ENCODE results near the gene TRAPPC2L.
A peak's percentile ranks its signal among the peaks of the same experiment; 100 is the strongest.
"Not testable (repeated sequence)": the region's sequence is repeated elsewhere in the genome, so short reads cannot be mapped to it uniquely, and the experiment has no call there.

The TRAPPC2L gene

GRCh38 chr16:88888461-88889387 lies 31.8 kb downstream of the TRAPPC2L start:
- no peak for DNase-seq (ENCODE audit: low spot score)
- no peak overlapping the region for H3K27ac ChIP-seq (replicated peaks; ENCODE audit: low read length)
- H3K18ac ChIP-seq (ENCODE audit: low read length): peak overlapping the region; percentile 59

GRCh38 chr16:88889702-88890352 lies 32.9 kb downstream of the TRAPPC2L start:
- H3K4me1 ChIP-seq (ENCODE audit: control insufficient read depth in 2 of 2, insufficient read depth in 1 of 2, low read depth in 1 of 2, low read length in 2 of 2); H3K27me3 ChIP-seq (ENCODE audit: control insufficient read depth in 3 of 3, insufficient read depth in 3 of 3, low read depth in 1 of 3, low read length in 3 of 3); DNase-seq (ENCODE audit: low spot score); H3K9me3 ChIP-seq (replicated peaks in 1 of 2; ENCODE audit: control insufficient read depth in 2 of 2, insufficient read depth in 1 of 2, low read depth in 1 of 2, low read length in 2 of 2); H3K36me3 ChIP-seq (replicated peaks in 1 of 2; ENCODE audit: control insufficient read depth in 2 of 2, insufficient read depth in 2 of 2, low read length in 2 of 2); H3K18ac ChIP-seq (ENCODE audit: low read length); H2AK5ac ChIP-seq (ENCODE audit: low read depth, low read length); H2AFZ ChIP-seq (ENCODE audit: low read length); H3K27ac ChIP-seq (replicated peaks; ENCODE audit: low read length); H2BK12ac ChIP-seq (ENCODE audit: low read length); H3K4me3 ChIP-seq (ENCODE audit: low read length in 2 of 2); H2BK5ac ChIP-seq (ENCODE audit: low read length); H3K4me2 ChIP-seq (ENCODE audit: insufficient read depth, low read length, poor library complexity, severe bottlenecking); H3K4ac ChIP-seq (ENCODE audit: low read length); H3K79me1 ChIP-seq (ENCODE audit: low read depth, low read length); H4K8ac ChIP-seq (ENCODE audit: low read depth, low read length); H2BK15ac ChIP-seq (ENCODE audit: low read length); H3K9ac ChIP-seq (ENCODE audit: low read depth, low read length, poor library complexity); H2BK120ac ChIP-seq (ENCODE audit: low read depth, low read length): not testable (repeated sequence)
- Histone ChIP-seq H3K23ac (ENCODE audit: low read depth, low read length, poor library complexity) (peak overlapping the region; percentile 17), H4K91ac (ENCODE audit: low read depth, low read length, poor library complexity) (peak overlapping the region; percentile 72), H3K14ac (ENCODE audit: low read length) (peak overlapping the region; percentile 21)
- WGBS, 2 donors (ENCODE audit: extremely low coverage in 2 of 2, insufficient read length in 2 of 2, insufficient replicate concordance in 1 of 2): no CpG with 5 or more reads among the region's 48 CpGs

More at GRCh38 chr16:88888461-88889387, 31.8 kb downstream of the TRAPPC2L start:
- Histone ChIP-seq H3K27me3 (ENCODE audit: control insufficient read depth in 3 of 3, insufficient read depth in 3 of 3, low read depth in 1 of 3, low read length in 3 of 3) (no peaks in the 10 kb centered on the region), H4K8ac (ENCODE audit: low read depth, low read length) (no peak overlapping the region), H3K4me1 (ENCODE audit: control insufficient read depth in 2 of 2, insufficient read depth in 1 of 2, low read depth in 1 of 2, low read length in 2 of 2) (no peaks in the 10 kb centered on the region), H3K9ac (ENCODE audit: low read depth, low read length, poor library complexity) (no peak overlapping the region), H4K91ac (ENCODE audit: low read depth, low read length, poor library complexity) (no peak overlapping the region), H3K23ac (ENCODE audit: low read depth, low read length, poor library complexity) (no peak overlapping the region), H3K4ac (ENCODE audit: low read length) (no peak overlapping the region), H2BK12ac (ENCODE audit: low read length) (no peak overlapping the region), H3K14ac (ENCODE audit: low read length) (no peak overlapping the region), H3K79me1 (ENCODE audit: low read depth, low read length) (peaks cover 4% of the 10 kb centered on the region), H3K9me3 (replicated peaks in 1 of 2; ENCODE audit: control insufficient read depth in 2 of 2, insufficient read depth in 1 of 2, low read depth in 1 of 2, low read length in 2 of 2) (peaks cover 0 to 4% of the 10 kb centered on the region in 2 donors), H2AFZ (ENCODE audit: low read length) (no peak overlapping the region), H3K4me2 (ENCODE audit: insufficient read depth, low read length, poor library complexity, severe bottlenecking) (no peak overlapping the region), H3K36me3 (replicated peaks in 1 of 2; ENCODE audit: control insufficient read depth in 2 of 2, insufficient read depth in 2 of 2, low read length in 2 of 2) (no peaks in the 10 kb centered on the region), H2AK5ac (ENCODE audit: low read depth, low read length) (peak overlapping the region; percentile 81), H2BK120ac (ENCODE audit: low read depth, low read length) (no peak overlapping the region), H3K4me3 (ENCODE audit: low read length in 2 of 2) (no peak overlapping the region), H2BK5ac (ENCODE audit: low read length) (no peak overlapping the region), H2BK15ac (ENCODE audit: low read length) (no peak overlapping the region)
- WGBS, 2 donors (ENCODE audit: extremely low coverage in 2 of 2, insufficient read length in 2 of 2, insufficient replicate concordance in 1 of 2): no CpG with 5 or more reads among the region's 30 CpGs

GRCh38 chr16:88891083-88891482 lies 34.2 kb downstream of the TRAPPC2L start:
- H3K79me1 ChIP-seq (ENCODE audit: low read depth, low read length): peaks cover 4% of the 10 kb centered on the region
- H3K4me3 ChIP-seq (ENCODE audit: low read length in 2 of 2): no peak overlapping the region
- DNase-seq (ENCODE audit: low spot score): no peak
- H3K18ac ChIP-seq (ENCODE audit: low read length): no peak overlapping the region
- H3K9ac ChIP-seq (ENCODE audit: low read depth, low read length, poor library complexity): peak overlapping the region; percentile 60
- WGBS, 2 donors (ENCODE audit: extremely low coverage in 2 of 2, insufficient read length in 2 of 2, insufficient replicate concordance in 1 of 2): no CpG with 5 or more reads among the region's 16 CpGs
- no peak overlapping the region for H4K8ac ChIP-seq (ENCODE audit: low read depth, low read length)
- H2BK12ac ChIP-seq (ENCODE audit: low read length): peak overlapping the region; percentile 84
- H4K91ac ChIP-seq (ENCODE audit: low read depth, low read length, poor library complexity): no peak overlapping the region
- peaks cover 0 to 4% (median 0%) of the 10 kb centered on the region in 3 experiments for H3K27me3 ChIP-seq (ENCODE audit: control insufficient read depth in 3 of 3, insufficient read depth in 3 of 3, low read depth in 1 of 3, low read length in 3 of 3)
- no peak overlapping the region for H3K14ac ChIP-seq (ENCODE audit: low read length)
- no peak overlapping the region for H2BK120ac ChIP-seq (ENCODE audit: low read depth, low read length)
- H3K4me2 ChIP-seq (ENCODE audit: insufficient read depth, low read length, poor library complexity, severe bottlenecking): no peak overlapping the region
- peak overlapping the region; percentile 47 for H3K23ac ChIP-seq (ENCODE audit: low read depth, low read length, poor library complexity)
- no peak overlapping the region for H2AFZ ChIP-seq (ENCODE audit: low read length)
- H3K4ac ChIP-seq (ENCODE audit: low read length): no peak overlapping the region
- no peak overlapping the region for H3K27ac ChIP-seq (replicated peaks; ENCODE audit: low read length)
- H3K36me3 ChIP-seq (replicated peaks in 1 of 2; ENCODE audit: control insufficient read depth in 2 of 2, insufficient read depth in 2 of 2, low read length in 2 of 2): no peaks in the 10 kb centered on the region
- H2BK5ac ChIP-seq (ENCODE audit: low read length): no peak overlapping the region
- H3K4me1 ChIP-seq (ENCODE audit: control insufficient read depth in 2 of 2, insufficient read depth in 1 of 2, low read depth in 1 of 2, low read length in 2 of 2): no peaks in the 10 kb centered on the region
- H2BK15ac ChIP-seq (ENCODE audit: low read length): no peak overlapping the region
- H2AK5ac ChIP-seq (ENCODE audit: low read depth, low read length): no peak overlapping the region
- H3K9me3 ChIP-seq (replicated peaks in 1 of 2; ENCODE audit: control insufficient read depth in 2 of 2, insufficient read depth in 1 of 2, low read depth in 1 of 2, low read length in 2 of 2): peaks cover 0 to 4% of the 10 kb centered on the region in 2 donors

GRCh38 chr16:88892065-88892464 lies 35.1 kb downstream of the TRAPPC2L start:
- H3K23ac ChIP-seq (ENCODE audit: low read depth, low read length, poor library complexity): peak overlapping the region; percentile 8
- H3K18ac ChIP-seq (ENCODE audit: low read length): peak overlapping the region; percentile 38
- peak overlapping the region; percentile 48 for H4K8ac ChIP-seq (ENCODE audit: low read depth, low read length)
- H2BK120ac ChIP-seq (ENCODE audit: low read depth, low read length): no peak overlapping the region
- H2AK5ac ChIP-seq (ENCODE audit: low read depth, low read length): no peak overlapping the region
- no peak overlapping the region for H2BK5ac ChIP-seq (ENCODE audit: low read length)
- no peak for DNase-seq (ENCODE audit: low spot score)
- H2AFZ ChIP-seq (ENCODE audit: low read length): no peak overlapping the region
- no CpG with 5 or more reads among the region's 20 CpGs for WGBS, 2 donors (ENCODE audit: extremely low coverage in 2 of 2, insufficient read length in 2 of 2, insufficient replicate concordance in 1 of 2)
- H2BK15ac ChIP-seq (ENCODE audit: low read length): no peak overlapping the region
- H2BK12ac ChIP-seq (ENCODE audit: low read length): no peak overlapping the region
- no peak overlapping the region for H3K4ac ChIP-seq (ENCODE audit: low read length)
- H3K4me2 ChIP-seq (ENCODE audit: insufficient read depth, low read length, poor library complexity, severe bottlenecking): peak overlapping the region; percentile 25
- peaks cover 4% of the 10 kb centered on the region for H3K79me1 ChIP-seq (ENCODE audit: low read depth, low read length)
- H3K4me1 ChIP-seq (ENCODE audit: control insufficient read depth in 2 of 2, insufficient read depth in 1 of 2, low read depth in 1 of 2, low read length in 2 of 2): no peaks in the 10 kb centered on the region
- H3K36me3 ChIP-seq (replicated peaks in 1 of 2; ENCODE audit: control insufficient read depth in 2 of 2, insufficient read depth in 2 of 2, low read length in 2 of 2): no peaks in the 10 kb centered on the region
- H3K14ac ChIP-seq (ENCODE audit: low read length): peak overlapping the region; percentile 96
- peaks cover 0 to 4% of the 10 kb centered on the region in 2 donors for H3K9me3 ChIP-seq (replicated peaks in 1 of 2; ENCODE audit: control insufficient read depth in 2 of 2, insufficient read depth in 1 of 2, low read depth in 1 of 2, low read length in 2 of 2)
- H3K9ac ChIP-seq (ENCODE audit: low read depth, low read length, poor library complexity): no peak overlapping the region
- H4K91ac ChIP-seq (ENCODE audit: low read depth, low read length, poor library complexity): no peak overlapping the region
- H3K4me3 ChIP-seq (ENCODE audit: low read length in 2 of 2): peak overlapping the region in 1 of 2 donors; percentile 63
- H3K27me3 ChIP-seq (ENCODE audit: control insufficient read depth in 3 of 3, insufficient read depth in 3 of 3, low read depth in 1 of 3, low read length in 3 of 3): peaks cover 0 to 10% (median 0%) of the 10 kb centered on the region in 3 experiments
- no peak overlapping the region for H3K27ac ChIP-seq (replicated peaks; ENCODE audit: low read length)

Data from neuronal stem cell (in vitro differentiated cells).